ENCODE data around the gene FICD.

GRCh38 chr12:108547686-108548085 is 32.6 kb downstream of the FICD start:
- TF ChIP-seq CTCF (IDR thresholded peaks at IDR 0.05) (no peak), EP300 (IDR thresholded peaks at IDR 0.05) (no peak), POLR2AphosphoS5 (IDR thresholded peaks at IDR 0.05) (no peak), POLR2A (IDR thresholded peaks at IDR 0.05) (no peak)

All from upper lobe of left lung (tissue), 4 donors.